HCT116 (cell line): Measurements from ENCODE around the gene KRTAP21-1. TPM values are rescaled to one million over a fixed set of nuclear protein-coding genes. Genes with fewer than 3 reads are reported as not detected.
"Not testable (repeated sequence)": the region's sequence is repeated elsewhere in the genome, so short reads cannot be mapped to it uniquely, and the experiment has no call there.

Experiments used
- ATAC-seq: fragments of 200-7000 bp; cut with Tn5 transposase; 2 replicates; pipeline ENCODE4 v1.9.1; 2020; ENCODE audit warnings: mild to moderate bottlenecking, moderate library complexity
- Bru-seq: library from RNA; stranded (reverse); fragments of 400-500 nt; gene quantifications from one replicate; lab custom pipeline; 2021; lab: Mats Ljungman, UMichigan
- BruChase-seq, 2 experiments: library from RNA; stranded (reverse); fragments of 400-500 nt; gene quantifications; one replicate each; lab custom pipeline; 2021; lab: Mats Ljungman, UMichigan
- BruUV-seq: library from RNA; stranded (reverse); fragments of 400-500 nt; replicated peaks from 2 replicates; lab custom pipeline; 2021; lab: Mats Ljungman, UMichigan
- CTCF ChIA-PET: fragments of 300-600 bp; sonication (Branson Sonifier 250); formaldehyde crosslinking; loops from one replicate; lab custom pipeline; 2021; ENCODE audit warnings: antibody characterized with exemption; lab: Charles Lee
- POLR2A ChIA-PET: fragments of 300-600, 350-600 bp; sonication (Branson Sonifier 250); formaldehyde crosslinking; loops from one replicate; lab custom pipeline; 2021; ENCODE audit warnings: antibody characterized with exemption; lab: Charles Lee
- RAD21 ChIA-PET, 2 experiments: fragments of 300-600 bp; sonication (Branson Sonifier 250); formaldehyde crosslinking; loops; one replicate each; lab custom pipeline; 2023; ENCODE audit warnings: low total read pairs in 2 of 2; ENCODE audit not compliant: uncharacterized antibody in 2 of 2, unreplicated experiment in 2 of 2, low non-redundant PET in 1 of 2; lab: Charles Lee
- DNase-seq: peaks from one replicate; pipeline ENCODE4 v3.0.0-alpha.2; 2010; ENCODE audit warnings: low read depth, low spot score
- H2AFZ ChIP-seq: fragments of 200-600 bp; shearing (Covaris generic), sonication (generic); 2 replicates; pipeline ENCODE4 v1.6.1; 2017; ENCODE audit warnings: low read depth, mixed run types, mixed read lengths, antibody characterized with exemption, low read length; ENCODE audit not compliant: poor library complexity, severe bottlenecking
- H3K27ac ChIP-seq: 2 replicates; pipeline ENCODE4 v1.5.1; 2012; ENCODE audit warnings: low read depth, low read length
- H3K27me3 ChIP-seq: fragments of 200-600 bp; sonication (generic); 2 replicates; pipeline ENCODE4 v1.6.1; 2016; ENCODE audit warnings: mixed run types, low read length, mixed read lengths; ENCODE audit not compliant: insufficient read depth
- H3K36me3 ChIP-seq, 2 experiments: fragments of 200-500 bp in 1 of 2; fragments of 200-600 bp in 1 of 2; sonication (Bioruptor generic) in 1 of 2; sonication (generic) in 1 of 2; 2 replicates each; pipeline versions ENCODE4 v1.5.1 to v1.6.1; 2014 to 2016; ENCODE audit warnings: low read length in 2 of 2, inconsistent platforms in 1 of 2, mixed read lengths in 1 of 2, mixed run types in 1 of 2; ENCODE audit not compliant: insufficient read depth in 2 of 2, control insufficient read depth in 1 of 2
- H3K4me1 ChIP-seq, 2 experiments: fragments of 200-600 bp in 1 of 2; sonication (generic) in 1 of 2; 2 replicates each; pipeline versions ENCODE4 v1.5.1 to v1.6.1; 2012 to 2017; ENCODE audit warnings: low read length in 2 of 2, inconsistent platforms in 1 of 2, mild to moderate bottlenecking in 1 of 2, mixed read lengths in 1 of 2, mixed run types in 1 of 2, moderate library complexity in 1 of 2; ENCODE audit not compliant: insufficient read depth in 2 of 2, control insufficient read depth in 1 of 2
- H3K4me2 ChIP-seq: fragments of 200-600 bp; sonication (generic); 2 replicates; pipeline ENCODE4 v1.6.1; 2017; ENCODE audit warnings: mixed run types, low read length, mixed read lengths
- H3K4me3 ChIP-seq, 2 experiments: fragments of 200-600 bp in 1 of 2; sonication (generic) in 1 of 2; replicated peaks in 1 of 2; 2 replicates each; pipeline ENCODE4 v1.5.1; 2011 to 2016; ENCODE audit warnings: low read length in 2 of 2, control low read depth in 1 of 2, low read depth in 1 of 2, mild to moderate bottlenecking in 1 of 2, mixed read lengths in 1 of 2, mixed run types in 1 of 2
- H3K79me2 ChIP-seq: fragments of 200-600 bp; sonication (generic); 2 replicates; pipeline ENCODE4 v1.6.1; 2017; ENCODE audit warnings: mild to moderate bottlenecking, mixed run types, low read length, moderate library complexity, mixed read lengths; ENCODE audit not compliant: insufficient read depth
- H3K9ac ChIP-seq: fragments of 200-600 bp; sonication (generic); 2 replicates; pipeline ENCODE4 v1.6.1; 2016; ENCODE audit warnings: low read length, mixed read lengths
- H3K9me2 ChIP-seq: fragments of 200-600 bp; sonication (generic), shearing (Covaris generic); 2 replicates; pipeline ENCODE4 v1.6.1; 2017; ENCODE audit warnings: mixed run types, mild to moderate bottlenecking, moderate library complexity; ENCODE audit not compliant: insufficient read depth
- H3K9me3 ChIP-seq, 2 experiments: fragments of 200-500 bp in 1 of 2; fragments of 200-600 bp in 1 of 2; sonication (Bioruptor generic) in 1 of 2; sonication (generic) in 1 of 2; 2 replicates each; pipeline ENCODE4 v1.6.1; 2014 to 2017; ENCODE audit warnings: low read length in 2 of 2, mixed read lengths in 2 of 2, inconsistent platforms in 1 of 2, low read depth in 1 of 2, mild to moderate bottlenecking in 1 of 2, mixed run types in 1 of 2, moderate library complexity in 1 of 2; ENCODE audit not compliant: control insufficient read depth in 1 of 2, insufficient read depth in 1 of 2
- H4K20me1 ChIP-seq: fragments of 200-600 bp; sonication (generic), shearing (Covaris generic); 2 replicates; pipeline ENCODE4 v1.6.1; 2017; ENCODE audit warnings: mixed run types, mild to moderate bottlenecking, moderate library complexity; ENCODE audit not compliant: insufficient read depth
- ELF1 ChIP-seq: IDR thresholded peaks from 2 replicates; pipeline ENCODE4 v1.6.1; 2012; ENCODE audit warnings: low read depth, borderline replicate concordance
- EZH2 ChIP-seq: fragments of 200-600 bp; sonication (generic); IDR thresholded peaks from 2 replicates; pipeline ENCODE4 v1.6.1; 2017; ENCODE audit warnings: antibody characterized with exemption, mixed run types
- FOSL1 ChIP-seq: IDR thresholded peaks from 2 replicates; pipeline ENCODE4 v1.6.1; 2012; ENCODE audit warnings: low read depth
- RAD21 ChIP-seq: IDR thresholded peaks from 2 replicates; pipeline ENCODE4 v1.6.1; 2012; ENCODE audit warnings: low read depth, mild to moderate bottlenecking
- REST ChIP-seq: IDR thresholded peaks from 2 replicates; pipeline ENCODE4 v1.6.1; 2012; ENCODE audit warnings: low read depth
- SIN3A ChIP-seq: IDR thresholded peaks from 2 replicates; pipeline ENCODE4 v1.6.1; 2012; ENCODE audit warnings: low read depth
- SRF ChIP-seq: IDR thresholded peaks from 2 replicates; pipeline ENCODE4 v1.6.1; 2012; ENCODE audit warnings: low read depth
- intact Hi-C: fragments of 100-400 bp; cut with micrococcal nuclease; formaldehyde crosslinking; loops from 2 replicates; pipeline ENCODE4 v1.10.0; 2022
- long read RNA-seq: library from polyadenylated mRNA; unstranded; transcript quantifications from one replicate; pipeline ENCODE4 v2.0.0, GENCODE V29; 2021; ENCODE audit not compliant: unreplicated experiment
- polyA plus RNA-seq: library from polyadenylated mRNA; unstranded; fragments of >200 nt; gene quantifications from 2 replicates; pipeline ENCODE4 v1.2.1, GENCODE V29; 2012; ENCODE audit warnings: missing spikeins
- total RNA-seq: library from RNA; stranded (reverse); gene quantifications from one replicate; pipeline ENCODE4 v1.2.1, GENCODE V29; 2021; ENCODE audit not compliant: unreplicated experiment

Gene KRTAP21-1
- total RNA-seq: not detected
- not detected in 2 replicates for polyA plus RNA-seq
- Bru-seq, nascent RNA: not detected
- BruChase-seq, experiment 1, labeled RNA remaining after a 6-hour chase: not detected
- BruChase-seq, experiment 2, labeled RNA remaining after a 2-hour chase: not detected
- long read RNA-seq: 0 reads

GRCh38 chr21:30755328-30755727 lies at the start of gene KRTAP21-1:
TSS of gene KRTAP21-1 (minus strand) at chr21:30755428. CDS start at chr21:30755378, 50 bp downstream.
- RAD21 ChIA-PET, CTCF ChIA-PET, H3K27ac ChIP-seq, H3K4me3 ChIP-seq, H3K4me1 ChIP-seq, H3K9ac ChIP-seq, H3K9me3 ChIP-seq, ATAC-seq, H3K27me3 ChIP-seq, H3K4me2 ChIP-seq, DNase-seq, H2AFZ ChIP-seq, H4K20me1 ChIP-seq, BruUV-seq, H3K36me3 ChIP-seq, POLR2A ChIA-PET, H3K79me2 ChIP-seq, H3K9me2 ChIP-seq, intact Hi-C loops: not testable (repeated sequence)

- Histone ChIP-seq H3K4me3 (no peak overlapping the region), H3K36me3 (no peaks in the 10 kb centered on the region), H3K9ac (no peak overlapping the region), H3K79me2 (no peaks in the 10 kb centered on the region), H3K27me3 (no peaks in the 10 kb centered on the region), H2AFZ (no peak overlapping the region), H3K27ac (no peak overlapping the region), H3K9me2 (no peaks in the 10 kb centered on the region), H3K4me2 (no peak overlapping the region), H3K9me3 (peaks cover 0 to 20% of the 10 kb centered on the region in 2 experiments; a peak in 2 of 4 replicates), H4K20me1 (no peaks in the 10 kb centered on the region; the same call in 1 of the 2 replicates), H3K4me1 (no peaks in the 10 kb centered on the region)
- intact Hi-C loops: no loop called here
- CTCF ChIA-PET: no interaction called here
- POLR2A ChIA-PET: no interaction called here
- BruUV-seq: no TSS peak
- TF ChIP-seq SIN3A (no peak), REST (no peak), FOSL1 (no peak), SRF (no peak), RAD21 (no peak), ELF1 (no peak), EZH2 (no peak)
- ATAC-seq: no peak
- RAD21 ChIA-PET: no interaction called here
- DNase-seq: no peak
Observed at GRCh38 chr21:30800605-30801004, 45.4 kb upstream of the KRTAP21-1 start.
